GM12878 (cell line): ENCODE results near the gene CACNA1D.

ENCODE experiments used
- ASH2L ChIP-seq: fragments of 300-600, 200-600 bp; sonication (generic); IDR thresholded peaks from 2 replicates; pipeline ENCODE4 v1.6.1; 2017; ENCODE audit warnings: low read depth, mild to moderate bottlenecking, borderline replicate concordance
- BHLHE40 ChIP-seq, 2 experiments: fragments of 450-650 bp in 1 of 2; IDR thresholded peaks; 2 replicates each; pipeline ENCODE4 v1.6.1; 2011 to 2017; ENCODE audit warnings: low read depth in 2 of 2, borderline replicate concordance in 1 of 2, improper control_type of control experiment in 1 of 2, low read length in 1 of 2, mild to moderate bottlenecking in 1 of 2
- E4F1 ChIP-seq: fragments of 450-650 bp; IDR thresholded peaks from 2 replicates; pipeline ENCODE4 v1.6.1; 2018; ENCODE audit warnings: borderline replicate concordance, mild to moderate bottlenecking; ENCODE audit not compliant: partially characterized antibody
- KDM1A ChIP-seq: fragments of 200-600 bp; sonication (generic); IDR thresholded peaks from 2 replicates; pipeline ENCODE4 v1.6.1; 2016; ENCODE audit warnings: borderline replicate concordance
- MYC ChIP-seq: IDR thresholded peaks from 2 replicates; pipeline ENCODE4 v1.6.1; 2011; ENCODE audit warnings: mild to moderate bottlenecking, low read length, moderate library complexity, inconsistent platforms; ENCODE audit not compliant: insufficient read depth, insufficient replicate concordance, insufficient read length, severe bottlenecking
- POLR2AphosphoS5 ChIP-seq: IDR thresholded peaks from 2 replicates; pipeline ENCODE4 v1.6.1; 2011; ENCODE audit warnings: mild to moderate bottlenecking, low read length, inconsistent platforms
- RCOR1 ChIP-seq: conservative IDR thresholded peaks from 2 replicates; pipeline ENCODE4 v1.6.1; 2012; ENCODE audit warnings: low read depth, low read length, improper control_type of control experiment
- REST ChIP-seq: IDR thresholded peaks from 2 replicates; pipeline ENCODE4 v1.6.1; 2012; ENCODE audit warnings: mild to moderate bottlenecking, low read depth, low read length
- TCF12 ChIP-seq: IDR thresholded peaks from 2 replicates; pipeline ENCODE4 v1.6.1; 2011; ENCODE audit warnings: low read depth, mild to moderate bottlenecking, low read length
- ZNF274 ChIP-seq: IDR thresholded peaks from one replicate; pipeline ENCODE4 v1.8.0; 2011; ENCODE audit not compliant: insufficient read length, insufficient read depth
- TF ChIP-seq, protein P1 (sequence below), 3 experiments: IDR thresholded peaks in 2 of 3; conservative IDR thresholded peaks in 1 of 3; 2 replicates each; pipeline ENCODE4 v1.5.1; 2011; ENCODE audit warnings: low read depth in 3 of 3, low read length in 3 of 3, mild to moderate bottlenecking in 3 of 3, control low read depth in 2 of 3, moderate library complexity in 2 of 3, inconsistent platforms in 1 of 3, mixed read lengths in 1 of 3; ENCODE audit not compliant: control insufficient read depth in 2 of 3, insufficient read depth in 1 of 3; ENCODE audit errors: extremely low read depth in 1 of 3
- TF ChIP-seq, protein P2 (sequence below): IDR thresholded peaks from 2 replicates; pipeline ENCODE4 v1.6.1; 2012; ENCODE audit warnings: low read depth, low read length, improper control_type of control experiment

- TF ChIP-seq, protein P1, sequence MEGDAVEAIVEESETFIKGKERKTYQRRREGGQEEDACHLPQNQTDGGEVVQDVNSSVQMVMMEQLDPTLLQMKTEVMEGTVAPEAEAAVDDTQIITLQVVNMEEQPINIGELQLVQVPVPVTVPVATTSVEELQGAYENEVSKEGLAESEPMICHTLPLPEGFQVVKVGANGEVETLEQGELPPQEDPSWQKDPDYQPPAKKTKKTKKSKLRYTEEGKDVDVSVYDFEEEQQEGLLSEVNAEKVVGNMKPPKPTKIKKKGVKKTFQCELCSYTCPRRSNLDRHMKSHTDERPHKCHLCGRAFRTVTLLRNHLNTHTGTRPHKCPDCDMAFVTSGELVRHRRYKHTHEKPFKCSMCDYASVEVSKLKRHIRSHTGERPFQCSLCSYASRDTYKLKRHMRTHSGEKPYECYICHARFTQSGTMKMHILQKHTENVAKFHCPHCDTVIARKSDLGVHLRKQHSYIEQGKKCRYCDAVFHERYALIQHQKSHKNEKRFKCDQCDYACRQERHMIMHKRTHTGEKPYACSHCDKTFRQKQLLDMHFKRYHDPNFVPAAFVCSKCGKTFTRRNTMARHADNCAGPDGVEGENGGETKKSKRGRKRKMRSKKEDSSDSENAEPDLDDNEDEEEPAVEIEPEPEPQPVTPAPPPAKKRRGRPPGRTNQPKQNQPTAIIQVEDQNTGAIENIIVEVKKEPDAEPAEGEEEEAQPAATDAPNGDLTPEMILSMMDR (IDR thresholded peaks at IDR 0.05 in 2 of 3, conservative IDR thresholded peaks at IDR 0.05 in 1 of 3; ENCODE audit: control insufficient read depth in 2 of 3, extremely low read depth in 1 of 3, insufficient read depth in 1 of 3, low read depth in 3 of 3, low read length in 3 of 3) = no peak
- TF ChIP-seq REST = no peak
- TF ChIP-seq TCF12 = no peak
- no peak for TF ChIP-seq POLR2AphosphoS5
- no peak for TF ChIP-seq E4F1
- no peak for TF ChIP-seq MYC
- no peak for TF ChIP-seq KDM1A
- TF ChIP-seq, protein P2, sequence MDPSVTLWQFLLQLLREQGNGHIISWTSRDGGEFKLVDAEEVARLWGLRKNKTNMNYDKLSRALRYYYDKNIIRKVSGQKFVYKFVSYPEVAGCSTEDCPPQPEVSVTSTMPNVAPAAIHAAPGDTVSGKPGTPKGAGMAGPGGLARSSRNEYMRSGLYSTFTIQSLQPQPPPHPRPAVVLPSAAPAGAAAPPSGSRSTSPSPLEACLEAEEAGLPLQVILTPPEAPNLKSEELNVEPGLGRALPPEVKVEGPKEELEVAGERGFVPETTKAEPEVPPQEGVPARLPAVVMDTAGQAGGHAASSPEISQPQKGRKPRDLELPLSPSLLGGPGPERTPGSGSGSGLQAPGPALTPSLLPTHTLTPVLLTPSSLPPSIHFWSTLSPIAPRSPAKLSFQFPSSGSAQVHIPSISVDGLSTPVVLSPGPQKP = no peak
- TF ChIP-seq BHLHE40 (IDR thresholded peaks at IDR 0.05; ENCODE audit: borderline replicate concordance in 1 of 2, low read depth in 2 of 2, low read length in 1 of 2) = no peak
- TF ChIP-seq ZNF274 = no peak
- no peak for TF ChIP-seq RCOR1
- no peak for TF ChIP-seq ASH2L
Observed at GRCh38 chr3:53649816-53650215, 155.4 kb downstream of the CACNA1D start.
